GM19397 (cell line): ENCODE measurements around the gene GTF2A1.

Experiments used
- ATAC-seq: cut with Tn5 transposase; IDR thresholded peaks from one replicate; pipeline ENCODE4 v1.9.1; 2021; ENCODE audit warnings: mild to moderate bottlenecking, moderate library complexity; ENCODE audit not compliant: unreplicated experiment

The GTF2A1 gene

GRCh38 chr14:81179631-81180030 lies 41.1 kb downstream of the GTF2A1 start:
- ATAC-seq: no peak

DNA sequence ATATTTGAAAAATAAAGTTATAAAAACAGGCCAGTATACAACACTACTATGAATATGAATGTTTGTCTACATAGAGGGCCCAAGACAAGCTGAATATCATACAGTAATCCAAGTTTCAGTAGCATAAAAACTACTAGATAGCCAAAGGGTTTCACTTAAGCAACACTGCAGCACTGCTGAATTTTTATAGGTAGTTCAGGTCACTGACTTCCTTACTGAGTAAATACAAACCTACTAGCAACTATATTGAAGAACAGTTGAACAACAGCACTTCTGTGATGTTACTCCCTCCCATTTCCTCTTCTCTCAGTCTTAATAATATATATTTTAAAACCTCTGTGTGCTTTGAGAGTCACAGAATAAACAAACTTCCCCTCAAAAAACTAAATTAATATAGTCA lies 42.7 kb downstream of the GTF2A1 start:
- ATAC-seq: no peak

- ATAC-seq: no peak
These were observed 43.5 kb downstream of the GTF2A1 start for GRCh38 chr14:81177225-81177624.

DNA sequence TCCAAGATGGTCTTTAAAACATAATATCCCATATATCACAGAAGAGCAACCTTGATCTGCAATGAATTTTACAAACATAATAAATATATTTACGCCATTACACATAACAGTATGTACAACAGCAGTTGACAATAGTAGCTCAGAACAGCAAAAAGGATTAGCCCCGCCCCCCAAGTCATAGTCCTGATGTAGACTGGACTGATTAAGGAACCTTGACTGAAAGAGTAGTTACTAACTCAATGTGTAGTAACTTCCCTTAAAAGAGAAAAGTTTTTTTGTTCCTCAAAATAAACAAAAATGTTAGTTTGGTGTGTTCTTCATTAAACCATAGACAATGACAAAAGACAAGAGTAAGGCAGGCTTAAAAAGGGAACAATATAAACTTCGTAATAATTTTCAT lies 44.5 kb downstream of the GTF2A1 start:
- ATAC-seq: no peak

DNA sequence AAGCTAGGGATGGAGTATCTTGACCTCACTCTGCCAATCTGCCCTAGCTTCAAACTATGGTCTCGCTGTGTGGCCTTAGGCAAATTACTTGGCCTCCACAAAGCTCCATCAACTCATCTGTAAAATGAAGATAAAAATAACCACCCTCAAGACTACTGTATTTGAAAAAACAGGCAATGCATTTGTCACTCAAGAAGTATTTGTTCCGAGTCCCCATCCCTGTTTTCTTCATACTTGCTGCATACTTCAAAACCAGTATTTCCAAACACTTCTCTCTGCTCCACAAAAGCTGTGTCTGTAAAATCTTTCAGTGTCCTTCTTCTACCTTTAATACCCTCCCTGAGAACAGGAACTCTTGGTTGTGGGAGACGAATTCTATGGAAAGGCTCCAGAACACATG lies 47.9 kb downstream of the GTF2A1 start:
- no peak for ATAC-seq

GRCh38 chr14:81172353-81172752 lies 48.4 kb downstream of the GTF2A1 start:
- ATAC-seq: no peak

DNA sequence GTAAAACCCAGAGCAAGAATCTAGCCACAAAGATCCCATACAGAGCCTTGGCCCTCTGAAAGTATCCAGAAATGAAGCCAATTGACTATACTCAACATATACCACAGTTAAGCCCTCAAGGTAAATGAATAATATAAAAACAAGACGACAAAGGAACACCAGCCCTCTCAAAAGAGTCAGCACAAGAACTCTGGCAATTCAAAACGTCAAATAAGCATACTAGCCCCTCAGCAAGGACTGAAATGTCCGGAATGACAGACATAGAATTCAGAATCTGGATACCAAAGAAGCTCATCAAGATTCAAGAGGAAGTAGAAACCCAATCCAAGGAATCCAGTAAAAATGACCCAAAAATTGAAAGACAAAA lies 49.9 kb downstream of the GTF2A1 start:
- no peak for ATAC-seq

DNA sequence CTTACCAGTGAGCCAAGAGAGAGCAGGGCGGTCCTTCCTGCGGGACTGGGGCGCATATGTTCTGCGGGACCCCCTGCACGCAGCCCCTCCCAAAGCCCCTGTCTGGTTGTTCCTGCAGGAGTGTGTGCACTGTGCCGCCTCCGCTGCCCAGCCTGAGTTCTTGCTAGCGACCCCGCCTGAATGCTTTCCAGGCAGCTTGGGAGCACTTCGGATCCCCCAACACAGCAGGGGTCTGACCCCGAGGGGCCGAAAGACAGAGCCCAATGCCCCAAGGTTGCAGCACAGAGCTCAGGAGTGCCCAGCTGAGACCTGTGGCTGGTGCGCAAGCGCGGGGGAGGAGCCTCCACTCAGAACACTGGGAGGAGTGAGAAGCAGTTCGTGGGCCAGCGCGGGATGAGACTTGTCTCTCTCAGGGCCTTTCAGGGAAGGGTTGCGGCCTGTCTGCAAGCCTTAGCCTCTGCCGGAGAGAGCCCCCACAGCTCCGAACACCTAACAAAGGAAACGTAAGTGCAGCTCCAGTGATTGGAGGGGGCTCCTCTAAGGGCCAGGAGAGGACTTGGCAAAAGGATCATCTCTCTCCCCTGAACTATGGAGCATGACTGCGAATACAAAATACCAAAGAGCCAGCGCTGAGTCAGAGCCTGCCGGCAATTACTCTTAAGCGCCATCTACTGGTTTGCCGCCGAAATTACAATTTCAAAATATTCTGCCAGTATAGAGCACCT lies 50.5 kb downstream of the GTF2A1 start:
- peak; percentile 97 for ATAC-seq

DNA sequence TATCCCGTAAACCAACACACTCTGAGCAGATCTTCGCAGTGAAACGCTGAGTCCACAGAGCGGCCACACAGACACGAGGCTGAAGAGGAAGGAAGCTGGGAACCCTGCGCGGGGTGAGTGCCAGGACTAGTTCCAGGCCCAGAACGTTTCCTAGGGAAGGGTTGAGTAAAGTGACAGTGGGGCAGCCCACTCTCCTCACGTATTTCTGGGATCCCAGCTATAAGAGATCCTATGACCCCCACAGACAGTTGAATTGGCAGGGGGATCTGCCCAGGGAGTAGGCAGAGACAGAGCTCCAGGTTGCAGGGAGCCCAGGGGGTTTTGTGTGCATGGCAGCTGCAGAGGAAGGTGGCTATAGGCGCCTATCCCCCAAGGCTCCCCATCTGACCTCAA lies 51.1 kb downstream of the GTF2A1 start:
- ATAC-seq: peak; percentile 9

GRCh38 chr14:81169267-81169666 lies 51.5 kb downstream of the GTF2A1 start:
- no peak for ATAC-seq

DNA sequence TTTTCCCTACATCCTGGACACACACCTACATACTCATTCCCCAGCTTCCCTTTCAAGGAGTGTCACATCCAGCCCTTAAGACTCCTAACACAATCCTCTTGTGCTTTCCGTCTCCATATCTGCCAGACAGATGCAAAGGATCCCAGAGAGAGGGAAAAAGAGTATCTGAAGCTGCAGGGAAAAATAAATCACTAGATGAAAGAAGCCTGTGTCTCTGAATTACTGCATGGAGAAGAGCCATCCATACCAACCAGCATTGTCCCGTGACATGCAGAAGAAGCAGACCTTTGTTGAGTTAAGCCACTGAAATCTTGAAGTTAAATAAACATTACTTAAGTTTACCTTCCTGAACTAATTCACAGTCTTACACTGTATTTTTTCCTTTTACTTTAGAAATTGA lies 54.6 kb downstream of the GTF2A1 start:
- ATAC-seq: no peak

- ATAC-seq: no peak
These were observed 55.6 kb downstream of the GTF2A1 start for GRCh38 chr14:81165188-81165587.

DNA sequence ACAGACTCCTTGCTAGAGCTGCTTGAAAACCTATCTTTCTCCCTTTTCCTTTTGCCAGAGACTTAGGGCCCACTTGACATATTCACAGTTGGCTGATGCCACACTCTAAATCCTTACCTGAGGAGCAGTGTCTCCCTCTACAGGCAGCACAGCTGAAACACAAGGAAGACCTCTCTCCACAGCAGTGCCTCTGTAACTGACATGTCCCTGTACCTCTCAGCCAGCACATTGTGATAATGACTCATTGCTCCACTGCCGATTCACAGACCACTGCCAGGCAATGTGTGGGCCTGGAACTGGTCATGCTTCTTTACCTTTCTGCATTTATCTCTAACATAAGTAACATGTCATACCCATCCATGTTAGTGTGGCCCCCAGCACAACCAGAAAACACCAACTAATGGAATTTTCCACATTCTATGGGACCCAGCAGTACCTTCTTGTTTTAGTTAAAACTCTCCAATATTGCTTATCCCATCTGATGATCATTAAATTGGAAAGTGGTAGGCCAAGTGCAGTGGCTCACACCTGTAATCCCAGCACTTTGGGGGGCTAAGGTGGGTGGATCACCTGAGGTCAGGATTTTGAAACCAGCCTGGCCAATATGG lies 56.5 kb downstream of the GTF2A1 start:
- ATAC-seq: peak; percentile 83

DNA sequence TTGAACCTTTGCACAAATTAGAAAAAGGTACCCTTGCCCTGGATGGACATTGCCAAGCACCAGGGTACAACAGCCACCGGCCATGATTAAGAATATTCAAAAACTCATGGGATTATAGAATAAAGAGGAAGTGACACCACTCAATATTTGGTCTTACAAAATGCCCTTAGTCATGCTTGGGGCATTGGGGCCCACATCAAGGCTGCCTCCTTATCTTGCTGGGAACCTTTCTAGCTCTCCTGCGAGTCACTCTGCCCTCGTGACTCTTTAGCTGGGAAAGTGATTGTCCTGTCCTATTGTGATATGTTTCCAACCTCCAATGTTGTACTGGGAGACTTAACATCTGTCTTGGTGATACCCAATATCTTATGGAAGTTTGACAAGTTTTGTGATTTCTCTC lies 57.8 kb downstream of the GTF2A1 start:
- no peak for ATAC-seq

- ATAC-seq: no peak
These were observed 59.0 kb downstream of the GTF2A1 start for GRCh38 chr14:81161749-81162148.

DNA sequence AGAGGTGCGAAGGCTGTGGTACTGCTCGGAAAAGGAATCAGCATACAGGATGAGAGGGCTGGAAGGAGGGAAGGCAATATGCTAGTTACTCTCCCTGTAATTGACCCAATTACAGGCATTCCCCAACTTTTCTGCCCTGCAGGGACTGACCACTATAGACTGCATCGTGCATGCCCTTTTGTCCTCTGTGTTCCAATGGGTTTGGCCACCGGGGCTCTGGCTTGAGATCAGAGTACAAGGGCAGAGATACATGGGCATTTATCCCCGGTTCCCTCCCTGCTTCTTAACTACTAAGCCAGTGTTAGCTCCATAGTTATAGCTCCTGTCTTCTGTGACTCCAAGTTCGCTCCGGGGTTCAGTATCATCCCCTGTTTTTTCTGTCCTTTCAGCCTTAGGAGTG lies 59.7 kb downstream of the GTF2A1 start:
- no peak for ATAC-seq

DNA sequence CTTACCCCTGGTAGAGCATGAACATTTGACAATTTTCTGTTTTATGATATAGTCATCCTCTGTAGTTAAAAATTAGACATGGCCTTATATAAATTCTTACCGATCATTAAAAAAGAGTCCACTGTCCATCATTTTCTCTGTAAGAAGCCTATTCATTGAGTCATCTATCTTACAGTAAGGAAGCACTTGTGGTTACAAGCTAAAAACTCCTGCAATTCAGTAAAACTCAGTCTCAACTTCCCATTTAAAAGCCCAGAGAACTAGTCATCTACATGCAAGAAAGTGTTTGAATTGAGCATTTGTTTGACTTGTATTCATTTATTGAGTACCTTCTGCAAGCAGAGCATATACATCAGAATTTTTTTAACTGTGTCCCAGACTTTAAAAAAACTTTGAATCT lies 63.3 kb downstream of the GTF2A1 start:
- ATAC-seq: no peak

DNA sequence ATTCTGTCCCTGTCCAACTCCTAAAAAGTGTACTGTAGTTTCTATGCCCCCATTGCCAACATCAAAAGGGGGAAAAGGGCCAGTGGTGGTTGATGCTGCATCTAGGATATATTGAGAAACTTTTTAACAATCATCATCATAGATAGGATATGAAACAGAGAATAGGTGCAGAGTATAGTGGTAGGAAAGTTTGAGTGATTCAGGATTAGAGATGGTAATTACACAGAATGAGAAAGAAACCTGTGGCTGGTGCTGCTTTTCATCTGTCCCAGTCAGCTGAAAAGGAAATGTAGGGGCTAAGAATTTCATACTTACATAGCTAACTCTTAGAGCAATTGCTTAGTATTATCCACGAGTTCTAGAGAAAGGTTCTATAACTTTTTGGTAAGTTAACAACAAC lies 67.6 kb downstream of the GTF2A1 start:
- no peak for ATAC-seq

DNA sequence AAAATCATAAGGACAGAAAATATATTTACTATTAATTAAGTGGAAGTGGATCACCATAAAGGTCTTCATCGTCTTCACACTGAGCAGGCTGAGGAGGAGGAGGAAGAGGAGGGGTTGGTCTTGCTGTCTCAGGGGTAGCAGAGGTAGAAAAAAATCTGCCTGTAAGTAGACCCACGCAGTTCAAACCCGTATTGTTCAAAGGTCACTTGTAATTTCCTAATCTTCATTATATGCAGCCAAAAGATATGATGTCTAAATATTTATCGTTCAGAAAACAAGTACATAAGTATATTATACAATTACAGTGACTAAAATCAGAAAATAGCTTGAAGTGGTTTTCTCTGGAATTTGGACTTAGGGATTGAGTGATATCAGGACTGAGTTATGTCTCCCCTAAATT lies 72.1 kb downstream of the GTF2A1 start:
- ATAC-seq: no peak

- ATAC-seq: no peak
These were observed 73.4 kb downstream of the GTF2A1 start for GRCh38 chr14:81147140-81147897.

DNA sequence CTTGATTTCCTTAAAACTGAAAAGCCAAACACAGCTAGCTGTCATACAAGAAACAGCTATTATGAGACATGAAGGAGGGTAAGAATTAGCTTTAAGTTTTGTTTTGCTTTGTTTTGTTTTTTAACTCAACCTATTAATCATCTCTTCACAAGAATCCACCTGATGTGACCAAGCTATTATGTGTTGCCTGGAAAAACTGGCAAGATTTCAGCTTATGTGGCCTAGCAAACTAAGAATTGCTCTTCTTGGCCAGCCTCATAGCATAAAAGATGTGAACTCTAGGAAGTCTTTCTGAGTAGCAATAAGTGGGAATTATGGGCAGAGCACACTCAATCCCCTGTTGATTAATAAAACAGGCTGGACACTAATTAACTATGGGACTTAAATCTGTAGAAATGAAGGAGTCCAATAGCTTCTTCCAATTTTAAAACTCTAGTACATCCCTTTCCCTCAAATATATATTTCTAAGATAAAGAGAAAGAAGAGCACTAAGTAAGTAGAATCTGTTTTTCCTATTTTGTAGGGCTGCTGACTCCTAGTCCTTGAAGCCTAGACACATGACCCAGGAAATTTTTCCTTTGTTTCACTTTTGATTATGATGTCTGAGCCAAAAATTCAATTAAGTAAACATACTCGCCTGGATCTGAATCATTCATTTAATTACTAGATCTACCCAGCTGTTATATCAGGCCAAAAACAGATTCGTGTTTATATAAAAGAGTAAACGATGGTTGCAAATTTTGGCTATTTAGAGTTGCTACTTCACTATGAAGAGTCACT lies 75.7 kb downstream of the GTF2A1 start:
- no peak for ATAC-seq
